HG03060 (cell line): ENCODE results near the gene AVP.

Source experiments
- ATAC-seq: cut with Tn5 transposase; IDR thresholded peaks from one replicate; pipeline ENCODE4 v1.9.1; 2021; ENCODE audit warnings: low read depth, moderate number of reproducible peaks; ENCODE audit not compliant: unreplicated experiment

AVP gene

DNA sequence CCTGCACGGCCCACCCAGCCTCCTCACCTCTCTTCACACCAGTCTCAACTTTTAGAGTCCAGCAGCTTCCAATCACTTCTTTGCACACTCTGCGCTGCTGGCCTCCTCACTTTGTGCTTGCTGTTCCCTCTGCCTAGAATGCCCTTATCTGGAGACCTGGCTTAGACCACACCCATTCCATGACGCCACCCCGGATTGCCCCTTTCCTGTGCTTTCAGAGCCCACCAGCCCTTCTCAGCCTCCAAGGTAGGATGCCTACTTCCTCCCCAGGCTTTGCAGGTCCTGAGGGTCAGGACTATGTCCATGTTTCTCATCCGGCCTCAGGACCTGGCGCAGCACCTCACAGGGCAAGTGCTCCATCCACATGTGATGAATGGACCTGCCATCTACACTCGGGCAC is 27.0 kb upstream of the AVP start:
- ATAC-seq = no peak

DNA sequence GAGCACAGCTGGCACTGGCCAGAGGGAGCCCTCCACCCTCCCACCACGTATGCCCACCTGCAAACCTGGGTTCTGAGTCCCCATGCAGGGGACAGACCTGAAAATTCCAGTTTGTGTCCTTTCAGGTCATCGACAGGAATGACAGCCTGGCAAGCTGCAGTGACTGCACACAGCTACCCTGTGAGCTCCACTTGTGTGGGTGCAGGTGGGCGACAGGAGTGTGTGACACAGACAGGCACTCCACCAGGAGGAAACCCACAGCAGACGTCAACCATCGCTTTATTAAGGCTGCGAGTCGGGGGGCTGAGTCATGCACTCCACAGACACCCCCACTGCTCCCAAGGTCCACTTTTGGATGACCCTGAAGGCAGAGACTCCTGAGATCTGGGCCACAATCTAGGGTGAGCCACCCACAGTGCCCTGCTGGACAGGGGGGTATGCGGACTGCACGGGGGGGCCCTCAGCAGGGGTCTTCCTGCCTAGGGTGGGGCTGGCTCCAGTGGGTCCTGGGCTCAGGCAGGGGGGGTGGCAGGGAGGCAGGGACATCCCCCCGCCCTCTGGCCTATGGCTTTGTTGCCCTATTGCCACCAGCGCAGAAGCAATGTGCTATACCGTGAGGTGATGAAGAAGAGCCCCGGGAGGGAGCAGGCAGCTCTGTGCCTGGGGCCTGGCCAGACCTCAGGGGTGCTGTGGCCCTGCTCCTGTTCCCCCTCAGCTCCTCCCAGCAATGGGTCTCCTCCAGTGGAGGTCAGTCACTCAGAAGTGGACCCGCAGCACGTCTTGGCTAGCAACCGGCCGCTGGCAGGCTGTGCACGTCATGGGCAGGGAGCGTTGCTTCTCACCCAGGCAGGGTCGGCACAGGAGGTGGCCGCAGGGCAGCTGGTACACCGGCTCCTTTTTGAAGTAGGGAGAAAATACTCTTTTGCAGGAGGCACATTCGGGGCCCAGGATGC is 25.1 kb upstream of the AVP start:
- ATAC-seq = no peak

DNA sequence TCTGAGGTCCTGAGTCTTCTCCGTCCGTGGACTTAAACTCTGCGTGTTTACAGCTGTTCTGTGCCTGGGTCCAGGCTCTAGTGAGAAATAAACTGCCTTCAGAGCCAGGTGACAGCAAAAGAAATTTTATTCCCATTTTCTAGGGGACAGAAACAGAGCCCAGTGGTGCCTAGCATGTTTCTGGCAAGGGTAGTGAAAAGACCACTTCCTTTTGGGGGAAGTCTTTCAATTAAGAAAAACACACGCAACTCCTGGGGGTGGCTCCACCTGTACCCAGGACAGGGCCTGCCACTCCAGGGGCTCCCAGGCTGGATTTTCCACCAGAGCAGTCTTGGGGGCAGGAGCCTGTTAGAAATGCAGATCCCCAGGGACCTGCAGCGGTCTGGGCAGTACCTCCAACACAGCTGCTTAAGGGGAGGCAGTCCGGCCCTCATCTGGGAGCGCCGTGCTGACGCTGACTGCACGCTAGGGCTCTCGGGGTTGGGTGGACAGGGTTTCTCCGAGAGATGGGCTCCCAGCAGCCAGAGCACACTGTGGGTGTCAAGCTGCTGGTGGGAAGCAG is 23.0 kb upstream of the AVP start:
- ATAC-seq = no peak

DNA sequence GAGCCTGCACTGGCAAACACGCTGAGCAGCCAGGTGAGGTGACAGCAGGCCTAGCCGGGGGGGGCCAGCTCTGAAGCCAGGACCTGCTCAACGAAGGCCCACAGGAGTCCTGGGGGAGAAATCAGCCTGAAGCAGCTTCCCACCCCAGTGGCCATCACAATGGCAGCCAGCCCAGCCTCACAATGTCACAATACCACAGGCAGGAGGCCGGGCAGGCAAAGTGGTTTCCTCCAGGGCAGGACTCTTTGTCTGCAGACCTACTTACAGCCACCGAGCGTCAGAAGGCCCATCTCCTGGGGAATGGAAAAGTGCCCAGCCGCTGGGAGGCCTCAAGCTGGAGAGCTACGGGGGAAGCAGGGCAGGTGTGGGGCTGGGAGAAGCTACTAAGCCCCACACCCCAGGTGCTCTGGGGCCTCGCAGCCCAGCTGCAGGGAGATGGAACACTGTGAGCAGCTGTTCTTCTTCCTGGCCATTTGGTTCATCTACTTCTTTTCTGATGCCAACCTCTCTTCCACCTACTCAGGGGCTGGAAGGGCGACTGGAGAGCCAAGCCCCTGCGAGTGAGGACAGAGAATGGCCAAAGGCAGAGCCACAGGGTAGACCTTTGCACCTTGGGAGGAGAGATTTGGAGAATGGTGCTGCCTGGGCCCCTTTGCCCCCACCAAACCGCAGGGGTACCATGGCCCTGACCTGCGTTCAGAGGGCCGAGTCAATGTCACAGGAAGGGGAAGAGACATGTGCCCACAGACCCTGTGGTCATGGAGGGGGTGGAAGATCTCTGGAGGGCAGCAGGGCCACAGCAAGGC is 22.3 kb upstream of the AVP start:
- no peak for ATAC-seq

DNA sequence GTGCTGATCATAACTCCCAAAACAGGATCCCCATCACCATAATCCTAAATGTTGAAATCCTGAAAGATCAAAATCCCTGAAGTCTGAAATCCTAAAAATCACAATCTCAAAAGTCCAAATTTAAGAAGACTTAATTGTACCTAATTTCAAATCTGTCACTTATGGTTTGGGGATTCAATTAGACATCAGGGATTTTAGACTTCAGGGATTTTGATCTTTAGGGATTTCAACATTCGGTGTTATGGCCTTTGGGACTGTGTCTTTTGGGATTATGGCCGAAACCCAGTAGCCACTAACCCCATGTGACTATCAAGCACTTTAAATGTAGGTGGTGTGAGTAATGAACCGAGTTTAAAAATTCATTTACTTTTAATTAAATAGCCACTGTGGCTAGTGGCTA is 21.7 kb upstream of the AVP start:
- ATAC-seq = no peak

DNA sequence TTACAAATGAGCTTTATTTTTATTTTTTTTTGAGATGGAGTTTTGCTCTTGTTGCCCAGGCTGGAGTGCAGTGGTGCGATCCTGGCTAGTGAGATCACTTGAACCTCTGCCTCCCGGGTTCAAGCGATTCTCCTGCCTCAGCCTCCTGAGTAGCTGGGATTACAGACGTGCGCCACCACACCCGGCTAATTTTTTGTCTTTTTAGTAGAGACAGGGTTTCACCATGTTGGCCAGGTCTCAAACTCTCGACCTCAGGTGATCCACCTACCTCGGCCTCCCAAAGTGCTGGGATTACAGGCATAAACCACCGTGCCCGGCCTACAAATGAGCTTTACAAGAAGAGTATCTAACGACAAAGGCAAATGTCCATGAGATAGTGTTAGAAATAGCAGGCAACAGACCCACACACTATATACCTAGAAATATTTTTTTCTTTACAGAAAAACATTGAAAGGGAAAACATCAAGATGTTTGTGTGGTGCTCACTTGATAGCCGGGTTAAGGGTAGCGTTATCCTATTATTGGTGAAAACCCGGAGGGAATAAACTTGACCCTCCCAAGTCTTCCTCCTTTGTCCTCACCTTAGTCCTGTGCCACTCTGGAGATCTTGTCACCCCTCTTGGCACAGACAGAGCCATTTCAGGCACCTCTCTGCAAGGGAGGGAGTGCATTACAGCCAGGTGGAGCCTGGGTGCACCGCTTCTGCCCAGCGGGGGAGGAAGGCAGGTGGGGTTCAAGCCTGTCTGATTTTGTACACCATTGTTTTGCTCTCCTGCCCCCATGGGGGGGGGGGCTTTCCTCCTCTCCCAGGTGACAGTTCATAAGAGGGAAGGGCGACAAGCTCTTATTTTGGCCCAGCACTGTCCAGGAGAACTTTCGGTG is 21.0 kb upstream of the AVP start:
- ATAC-seq = no peak

DNA sequence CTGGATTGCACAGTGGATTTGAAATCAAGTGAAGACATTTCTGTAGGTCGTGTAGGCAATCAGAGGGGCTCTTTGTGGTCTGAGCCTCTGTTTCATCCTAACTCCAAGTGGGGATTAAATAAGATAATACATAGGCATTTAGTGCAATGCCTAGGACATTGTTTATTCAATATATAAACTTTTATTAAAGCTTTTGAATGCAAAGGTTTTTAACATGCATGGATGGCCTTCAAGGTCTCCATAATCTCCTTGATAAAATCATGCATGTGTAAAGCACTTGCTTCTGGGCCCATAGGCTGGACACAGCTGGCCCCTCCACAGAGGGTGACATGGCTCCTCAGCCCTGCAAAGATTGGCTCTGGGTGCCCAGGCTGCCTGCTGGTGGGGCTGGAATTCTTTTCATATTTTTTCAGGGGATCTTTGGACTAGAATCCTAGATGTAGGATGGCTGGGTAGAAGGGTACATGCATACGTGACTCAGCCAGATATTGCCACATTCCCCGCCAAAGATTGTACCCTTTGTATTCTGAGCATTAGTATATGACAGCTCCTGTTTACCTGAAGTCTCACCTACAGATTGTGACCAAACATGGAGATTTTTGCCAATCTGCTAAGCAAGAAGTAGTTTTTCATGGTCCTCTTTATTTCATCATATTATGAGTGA is 19.0 kb upstream of the AVP start:
- ATAC-seq = no peak

DNA sequence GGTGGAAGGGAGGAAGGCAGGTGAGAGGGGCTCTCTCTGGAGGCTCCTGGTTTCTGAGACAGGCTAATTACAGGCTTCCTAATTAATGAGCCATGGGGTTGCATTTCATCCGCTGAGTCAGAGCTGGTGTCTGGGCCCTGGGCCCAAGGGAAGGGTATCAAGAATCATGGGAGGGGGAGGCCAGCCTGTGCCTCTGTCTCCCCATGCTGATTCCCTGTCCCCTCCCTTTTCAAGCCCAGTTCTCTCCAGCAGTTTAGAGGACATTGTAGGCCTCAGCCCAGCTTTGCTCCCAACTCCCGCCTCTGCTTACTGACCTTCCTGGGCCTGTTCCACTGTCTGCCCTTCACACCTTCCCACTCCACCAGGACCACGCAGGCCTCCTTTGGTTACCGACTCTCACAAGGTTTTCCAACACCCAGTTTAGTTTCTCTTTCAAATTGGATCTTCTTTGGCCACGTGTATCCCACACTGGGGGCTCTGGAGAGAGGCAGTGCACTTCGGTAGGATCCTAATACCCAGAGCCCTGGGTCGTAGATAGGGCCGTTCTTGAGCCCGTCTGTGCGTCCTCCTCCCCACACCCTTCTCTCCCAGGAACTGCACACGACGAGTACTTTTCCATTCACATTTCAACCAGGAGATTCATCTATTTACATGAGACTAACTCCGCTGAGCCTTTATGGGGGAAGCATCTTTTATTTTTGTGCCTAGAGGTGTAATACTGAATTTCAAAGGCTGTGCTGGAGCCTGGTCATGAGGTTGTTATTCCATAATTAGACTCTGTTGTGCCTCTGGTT is 18.2 kb upstream of the AVP start:
- no peak for ATAC-seq

DNA sequence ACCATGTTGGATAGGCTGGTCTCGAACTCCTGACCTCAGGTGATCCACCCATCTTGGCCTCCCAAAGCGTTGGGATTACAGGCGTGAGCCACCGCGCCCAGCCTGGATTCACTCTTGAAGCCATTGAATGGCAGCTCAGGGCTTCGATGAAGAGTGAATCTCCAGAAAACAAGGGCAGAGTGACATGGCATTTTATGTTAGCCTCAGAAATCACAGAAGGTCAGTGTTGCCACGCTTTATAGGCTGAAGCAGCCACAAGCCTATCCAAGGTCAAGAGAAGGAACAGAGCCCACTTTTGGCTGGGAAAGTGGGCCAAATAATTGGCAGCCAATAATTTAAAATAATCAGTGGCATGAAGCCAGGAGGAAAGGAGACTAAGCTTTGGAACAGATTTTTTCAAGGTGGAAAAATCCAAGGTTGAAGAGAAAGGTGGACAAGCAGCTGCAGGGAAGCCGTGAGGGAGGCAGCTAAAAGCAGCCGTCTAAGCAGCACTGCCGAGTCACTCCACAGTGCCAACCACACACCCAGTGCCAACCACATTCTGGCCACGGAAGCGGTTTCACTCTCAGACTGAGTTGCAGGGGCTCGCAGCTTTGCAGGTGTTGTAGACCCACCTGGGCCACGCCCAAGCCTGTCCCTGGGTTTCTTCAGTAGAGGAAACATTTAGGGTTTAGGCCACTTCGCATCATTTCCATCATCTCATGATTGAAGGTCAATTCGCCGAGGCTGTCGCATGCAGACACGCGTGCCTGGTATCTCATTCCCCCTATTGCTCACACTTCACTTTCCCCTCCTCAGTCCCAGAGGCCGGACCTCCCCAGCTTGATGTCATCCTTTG is 17.4 kb upstream of the AVP start:
- no peak for ATAC-seq

DNA sequence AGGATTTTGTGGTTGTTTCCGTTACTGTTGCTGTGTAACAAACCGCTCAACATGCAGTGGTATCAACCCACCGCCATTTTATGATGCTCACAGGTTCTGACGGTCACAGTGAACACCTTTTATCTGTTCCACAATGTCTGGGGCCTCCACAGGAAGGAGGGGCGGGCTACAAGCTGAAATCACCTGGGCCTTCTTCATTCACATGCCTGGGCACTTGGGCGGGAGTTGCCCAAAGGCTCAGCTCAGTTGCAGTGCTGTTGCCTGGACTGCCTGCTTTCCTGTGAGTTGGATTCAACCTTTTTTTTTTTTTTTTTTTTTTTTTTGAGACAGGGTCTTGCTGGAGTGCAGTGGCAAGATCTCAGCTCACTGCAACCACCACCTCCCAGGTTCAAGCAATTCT is 16.7 kb upstream of the AVP start:
- ATAC-seq = no peak

DNA sequence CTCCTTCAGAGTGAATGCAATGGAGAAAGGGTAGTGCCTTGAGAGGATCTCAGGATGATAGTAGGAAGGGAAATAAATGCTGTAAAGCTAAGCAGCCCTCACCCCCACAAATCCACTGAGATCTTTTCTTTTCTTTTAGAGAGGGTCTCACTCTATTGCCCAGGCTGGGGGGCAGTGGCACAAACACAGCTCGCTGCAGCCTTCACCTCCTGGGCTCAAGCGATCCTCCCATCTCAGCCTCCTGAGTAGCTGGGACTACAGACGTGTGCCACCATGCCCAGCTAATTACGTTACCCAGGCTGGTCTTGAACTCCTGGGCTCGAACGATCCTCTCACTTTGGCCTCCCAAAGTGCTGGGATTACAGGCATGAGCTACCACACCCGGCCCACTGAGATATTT is 16.0 kb upstream of the AVP start:
- no peak for ATAC-seq

DNA sequence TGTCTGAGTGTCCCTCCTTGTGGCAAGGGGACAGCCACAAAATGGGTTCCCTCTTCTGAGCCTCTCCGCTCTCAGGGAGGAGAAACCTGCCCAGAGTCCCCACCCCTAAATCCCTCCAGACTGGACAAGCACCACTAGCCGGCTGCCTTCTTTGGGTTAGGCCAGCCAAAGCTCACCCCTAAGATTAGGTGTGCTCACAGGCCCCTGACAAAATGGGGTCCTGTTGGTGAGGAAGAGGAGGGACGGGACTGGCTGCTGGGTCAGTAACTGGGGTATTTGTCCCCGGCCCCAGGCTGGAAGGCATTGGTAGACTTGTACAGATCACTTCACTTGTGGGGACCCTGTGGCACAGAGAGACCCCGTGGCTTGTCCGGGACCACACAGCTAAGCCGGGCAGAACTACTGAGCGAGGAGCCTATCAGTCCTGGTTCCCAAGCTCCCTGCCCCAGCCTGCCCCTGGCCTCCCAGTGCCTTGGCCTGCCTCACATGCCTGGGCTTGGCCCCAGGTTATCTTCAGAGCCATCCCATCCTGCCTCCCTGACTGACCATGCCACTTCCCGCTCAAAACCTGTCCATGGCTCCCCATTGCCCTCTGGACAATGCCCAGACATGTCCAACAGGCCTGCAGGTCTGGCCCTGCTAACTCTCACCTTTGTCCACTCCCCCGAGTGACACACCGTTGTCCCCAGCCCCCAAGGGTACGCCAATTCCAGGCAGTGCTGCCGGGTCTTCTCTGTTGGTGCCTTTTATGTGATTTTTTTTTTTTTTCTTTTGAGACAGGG is 10.5 kb upstream of the AVP start:
- no peak for ATAC-seq

DNA sequence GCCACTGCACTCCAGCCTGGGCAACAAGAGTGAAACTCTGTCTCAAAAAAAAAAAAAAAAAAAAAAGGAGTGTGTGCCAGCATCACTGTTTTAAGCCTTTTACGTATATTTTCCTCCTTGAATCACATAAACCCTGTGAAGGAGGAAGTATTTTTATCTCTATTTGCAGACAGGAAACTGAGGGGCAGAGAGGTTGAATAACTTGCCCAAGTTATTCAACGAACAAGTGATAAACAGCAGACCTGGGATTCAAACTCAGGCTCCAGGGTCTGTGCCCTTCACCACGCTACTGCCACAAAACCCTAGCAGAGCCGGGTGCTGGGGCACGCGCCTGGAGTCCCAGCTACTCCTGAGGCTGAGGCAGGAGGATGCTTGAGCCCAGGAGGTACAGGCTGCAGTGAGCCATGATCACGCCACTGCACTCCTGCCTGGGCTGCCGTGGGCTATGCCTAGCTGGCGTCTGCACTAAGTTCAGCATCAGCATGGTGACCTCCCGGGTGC is 9.4 kb upstream of the AVP start:
- ATAC-seq = no peak

DNA sequence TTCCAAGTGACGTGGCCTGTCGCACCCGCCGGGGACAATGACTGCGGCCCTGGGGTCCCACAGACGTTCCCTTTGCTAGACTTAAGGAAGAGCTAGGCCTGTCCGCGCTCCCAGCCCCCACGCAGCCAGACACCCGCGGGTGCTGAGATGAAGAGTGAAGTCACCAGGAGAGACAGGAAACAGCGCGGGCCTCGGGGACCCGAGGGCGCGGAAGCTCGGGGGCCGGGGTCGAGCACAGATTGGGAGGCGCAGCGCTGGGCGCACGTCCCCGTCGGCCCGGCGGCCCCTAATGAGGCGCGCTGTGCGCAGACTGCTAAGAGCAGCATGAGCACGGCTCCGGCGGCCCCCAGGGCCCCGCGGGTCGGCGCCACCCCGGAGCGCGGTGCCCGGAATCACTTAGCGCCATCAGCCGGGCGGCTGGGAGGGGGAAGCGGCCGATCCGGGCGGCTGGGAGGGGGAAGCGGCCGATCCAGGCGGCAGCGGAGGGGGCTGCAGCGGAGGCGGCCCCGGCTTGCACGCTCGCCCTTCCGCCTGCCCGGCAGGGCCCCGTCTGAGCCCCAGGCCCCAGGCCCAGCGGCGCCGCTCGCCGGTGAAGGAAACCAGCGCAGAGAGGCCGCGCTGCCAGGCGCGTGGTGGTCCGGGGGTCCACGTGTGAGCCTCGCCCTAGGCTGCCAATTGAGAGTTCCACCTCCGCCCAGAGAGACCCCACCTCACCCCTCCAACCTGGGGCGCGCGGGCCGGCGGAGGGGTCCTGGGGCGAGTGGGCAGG is 8.3 kb upstream of the AVP start:
- no peak for ATAC-seq

DNA sequence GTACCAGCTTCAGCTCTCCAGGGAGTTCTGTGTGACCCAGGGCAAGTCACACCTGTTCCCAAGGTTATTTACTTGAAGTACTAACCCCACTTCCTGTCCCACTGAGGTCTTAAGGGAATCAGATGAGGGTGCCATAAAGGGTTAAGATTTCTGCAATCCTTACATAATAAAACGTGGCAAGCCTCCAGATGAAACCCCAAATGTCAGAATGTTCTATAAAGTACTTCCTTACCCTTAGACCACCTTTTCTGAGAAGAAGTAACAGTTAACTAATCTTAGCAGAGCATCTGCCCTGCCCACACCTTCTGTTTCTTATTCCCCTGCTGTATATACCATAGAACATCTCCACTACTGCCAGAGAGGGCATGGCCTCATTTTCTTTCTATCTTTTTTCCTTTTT is 6.0 kb upstream of the AVP start:
- ATAC-seq = no peak

DNA sequence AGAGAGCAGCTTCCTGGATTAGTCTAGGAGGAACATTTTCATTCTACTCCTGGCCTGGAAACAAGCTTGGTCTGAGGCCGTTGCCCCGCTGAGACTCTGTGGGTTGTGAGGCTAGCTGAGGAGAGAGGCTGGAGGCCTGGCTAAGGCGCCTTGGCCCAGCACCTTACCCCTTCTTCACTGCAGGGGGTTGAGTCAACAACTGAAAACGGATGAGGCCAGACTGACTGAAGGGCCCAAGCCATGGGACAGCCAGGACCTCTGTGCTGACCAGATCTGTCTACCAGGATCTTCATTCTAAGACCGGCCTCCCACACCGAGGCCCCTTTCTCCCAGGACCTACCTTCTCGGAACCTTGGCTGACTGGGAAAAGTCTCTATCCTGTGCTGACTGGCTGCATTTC is 3.5 kb upstream of the AVP start:
- ATAC-seq = no peak
